ENCODE data around the gene HOMER2. TPM values are rescaled to one million over a fixed set of nuclear protein-coding genes. Genes with fewer than 3 reads are reported as not detected.

Gene HOMER2
- total RNA-seq, 2 experiments from 2014 or later = 5.6 TPM

DNA sequence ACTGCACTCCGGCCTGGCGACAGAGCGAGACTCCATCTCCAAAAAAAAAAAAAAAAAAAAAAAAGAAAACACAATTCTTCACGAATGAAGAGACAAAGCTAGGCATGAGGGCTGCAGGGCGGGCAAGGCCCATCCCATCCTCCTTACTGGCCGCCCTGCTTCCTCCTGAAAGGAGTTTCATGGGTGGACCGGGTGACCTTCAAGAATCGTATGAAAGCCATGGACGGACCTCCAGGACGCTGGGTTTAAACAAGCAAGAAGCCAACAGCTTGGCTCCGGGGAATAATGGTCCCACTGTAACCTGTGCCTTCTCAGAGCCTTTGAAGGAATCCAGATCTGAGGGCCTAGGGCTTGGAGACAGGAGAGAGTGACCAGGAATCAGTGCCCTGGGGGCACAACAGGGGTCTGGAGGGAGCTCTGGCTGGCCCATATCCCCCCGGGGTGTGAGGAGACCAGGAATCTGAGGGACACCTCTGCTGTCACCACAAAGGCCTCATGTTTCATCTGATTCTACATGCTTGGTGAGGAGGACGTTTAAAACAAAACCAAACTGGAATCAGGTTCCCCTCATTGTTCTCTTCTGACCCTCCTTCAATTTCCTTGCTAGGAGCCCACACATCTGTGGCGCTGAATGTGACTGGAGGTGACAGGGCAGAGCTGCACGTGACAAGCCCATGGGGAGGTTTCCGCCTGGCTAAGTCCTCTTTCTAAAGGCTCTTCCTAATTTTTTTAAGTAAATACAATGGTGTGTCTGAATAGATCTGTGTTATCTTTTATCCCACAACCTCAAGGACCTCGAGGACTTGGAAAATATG lies 97.0 kb downstream of the HOMER2 start:
- no peak overlapping the region for H3K27ac ChIP-seq (ENCODE audit: low read depth, low read length, poor library complexity, severe bottlenecking)
- intact Hi-C loops (cut with micrococcal nuclease; ENCODE audit: unreplicated experiment) = no loop called here
- ChIA-PET CTCF (ENCODE audit: unreplicated experiment) (no interaction called here), POLR2A (interaction anchor here (0.5 to 0.6 kb wide), 2 partner anchors 16 to 58 kb away, joined by 3 to 4 read pairs; no protein-coding TSS in a partner anchor)
- H3K36me3 ChIP-seq (ENCODE audit: insufficient read depth, low read length) = no peaks in the 10 kb centered on the region
- peak overlapping the region; percentile 87; the same call in 1 of the 2 replicates for H2AFZ ChIP-seq (ENCODE audit: low read length)
- H3K4me1 ChIP-seq (ENCODE audit: insufficient read depth, low read length, poor library complexity, severe bottlenecking) = peaks cover 10% of the 10 kb centered on the region
- no peak overlapping the region for H3K4me3 ChIP-seq (ENCODE audit: low read depth, low read length, poor library complexity, severe bottlenecking)
- no peaks in the 10 kb centered on the region for H3K9me3 ChIP-seq (ENCODE audit: low read length)
- no peaks in the 10 kb centered on the region for H4K20me1 ChIP-seq (ENCODE audit: insufficient read depth, low read length)
- peak overlapping the region; percentile 35 for H3K4me2 ChIP-seq (ENCODE audit: low read length)
- TF ChIP-seq EZH2phosphoT487 (IDR thresholded peaks at IDR 0.05; ENCODE audit: borderline replicate concordance, low read depth, low read length) (no peak), CTCF (conservative IDR thresholded peaks at IDR 0.05; ENCODE audit: low read length) (no peak)
- BruUV-seq (replicated peaks) = no TSS peak
- H3K79me2 ChIP-seq (ENCODE audit: insufficient read depth, low read depth, low read length) = no peaks in the 10 kb centered on the region
- DNase-seq (ENCODE audit: low spot score) = peak; percentile 43
- H3K9me2 ChIP-seq (ENCODE audit: insufficient read depth, low read length) = no peaks in the 10 kb centered on the region

DNA sequence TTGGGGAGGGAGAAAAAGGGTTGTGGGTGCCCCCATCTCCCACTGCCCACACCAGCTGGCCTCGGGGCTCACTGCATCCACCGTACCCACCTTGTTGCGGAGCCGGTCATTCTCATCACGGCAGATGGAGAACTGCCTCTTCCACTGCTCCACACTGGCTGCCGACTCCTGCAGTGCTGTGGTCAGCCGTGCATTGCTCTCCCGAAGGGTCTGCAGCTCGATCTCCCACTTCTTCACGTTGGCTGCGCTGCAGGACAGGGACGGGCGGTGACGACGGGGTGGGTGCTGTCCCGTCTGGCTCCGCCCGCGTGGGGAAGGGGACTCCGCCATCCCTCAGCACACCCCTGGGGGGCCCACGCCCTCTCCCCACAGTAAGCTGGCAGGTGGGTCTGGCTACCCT lies 98.0 kb downstream of the HOMER2 start:
- POLR2A ChIA-PET = no interaction called here
- intact Hi-C loops (cut with micrococcal nuclease; ENCODE audit: unreplicated experiment) = no loop called here
- H3K4me2 ChIP-seq (ENCODE audit: low read length) = no peak overlapping the region

More for the DNA sequence above, 98.0 kb downstream of the HOMER2 start:
- no peaks in the 10 kb centered on the region for H4K20me1 ChIP-seq (ENCODE audit: insufficient read depth, low read length)
- no peaks in the 10 kb centered on the region for H3K9me2 ChIP-seq (ENCODE audit: insufficient read depth, low read length)
- H3K9me3 ChIP-seq (ENCODE audit: low read length) = no peaks in the 10 kb centered on the region
- no TSS peak for BruUV-seq (replicated peaks)
- no peak for DNase-seq (ENCODE audit: low spot score)
- CTCF ChIA-PET (ENCODE audit: unreplicated experiment) = no interaction called here
- no peak overlapping the region for H3K4me3 ChIP-seq (ENCODE audit: low read depth, low read length, poor library complexity, severe bottlenecking)
- H3K36me3 ChIP-seq (ENCODE audit: insufficient read depth, low read length) = no peaks in the 10 kb centered on the region
- no peaks in the 10 kb centered on the region for H3K79me2 ChIP-seq (ENCODE audit: insufficient read depth, low read depth, low read length)
- H3K27ac ChIP-seq (ENCODE audit: low read depth, low read length, poor library complexity, severe bottlenecking) = no peak overlapping the region
- no peak overlapping the region for H2AFZ ChIP-seq (ENCODE audit: low read length)
- peaks cover 13% of the 10 kb centered on the region for H3K4me1 ChIP-seq (ENCODE audit: insufficient read depth, low read length, poor library complexity, severe bottlenecking)
- TF ChIP-seq CTCF (conservative IDR thresholded peaks at IDR 0.05; ENCODE audit: low read length) (no peak), EZH2phosphoT487 (IDR thresholded peaks at IDR 0.05; ENCODE audit: borderline replicate concordance, low read depth, low read length) (no peak)
